Omental fat pad (tissue), 4 donors: ENCODE measurements around the gene MACROD2. TPM values are rescaled to one million over a fixed set of nuclear protein-coding genes. Genes with fewer than 3 reads are reported as not detected.

Source experiments
- ATAC-seq: fragments of 150-250 bp; one replicate; pipeline ENCODE4 v1.9.1; 2016; ENCODE audit warnings: mild to moderate bottlenecking, moderate library complexity; ENCODE audit not compliant: low FRiP score
- DNase-seq: peaks from one replicate; pipeline ENCODE4 v3.0.0-alpha.2; 2019; ENCODE audit warnings: low spot score
- total RNA-seq, 4 donors: library from RNA; depleted of rRNA; stranded (reverse); fragments of >200 nt; gene quantifications; one replicate each; pipeline ENCODE4 v1.1.0, GENCODE V29; 2016
- TF ChIP-seq, protein P1 (sequence below), 3 donors: fragments of 450-650 bp; IDR thresholded peaks; one replicate each; pipeline ENCODE4 v1.5.1; 2016 to 2017; ENCODE audit warnings: antibody characterized with exemption in 3 of 3, mild to moderate bottlenecking in 3 of 3, moderate library complexity in 2 of 3

The MACROD2 gene
- total RNA-seq, 4 donors from 2014 or later: 6.8 to 54.1 (median 7.4) TPM

DNA sequence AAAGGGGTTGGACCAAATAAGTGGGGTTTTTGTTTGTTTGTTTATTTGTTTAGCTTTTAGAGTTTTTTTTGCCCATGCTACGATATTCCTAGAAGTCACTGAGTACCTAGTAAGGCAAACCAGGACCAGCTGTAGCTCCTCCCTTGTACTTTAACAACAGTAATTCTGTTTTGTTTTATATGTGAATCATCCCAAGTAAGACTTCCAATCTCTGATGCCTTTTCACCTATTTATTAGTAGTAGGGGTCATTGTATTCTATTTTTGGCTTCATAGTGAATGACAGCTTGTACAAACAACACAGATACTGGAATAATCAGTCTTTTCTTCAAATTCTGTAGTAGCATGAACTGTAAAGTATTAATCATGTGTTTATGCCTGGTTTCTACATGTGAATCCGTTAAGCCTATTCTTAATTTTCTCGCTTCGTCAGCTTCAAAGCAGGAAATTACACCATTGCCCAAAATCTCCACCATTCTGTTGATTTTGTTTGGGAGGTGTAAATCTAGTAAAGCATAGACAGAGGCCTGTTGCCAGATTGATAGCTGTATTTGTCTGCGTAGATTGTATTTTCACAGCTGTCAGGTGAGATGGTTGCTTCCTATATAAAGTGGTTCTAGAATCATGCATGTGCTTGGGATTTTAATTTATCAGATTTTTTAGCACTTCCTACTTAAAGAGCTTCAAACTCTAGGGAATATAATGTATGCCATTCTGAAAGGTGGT is 493.6 kb downstream of the MACROD2 start:
- ATAC-seq (no peak), DNase-seq (no peak)
- TF ChIP-seq, protein P1, sequence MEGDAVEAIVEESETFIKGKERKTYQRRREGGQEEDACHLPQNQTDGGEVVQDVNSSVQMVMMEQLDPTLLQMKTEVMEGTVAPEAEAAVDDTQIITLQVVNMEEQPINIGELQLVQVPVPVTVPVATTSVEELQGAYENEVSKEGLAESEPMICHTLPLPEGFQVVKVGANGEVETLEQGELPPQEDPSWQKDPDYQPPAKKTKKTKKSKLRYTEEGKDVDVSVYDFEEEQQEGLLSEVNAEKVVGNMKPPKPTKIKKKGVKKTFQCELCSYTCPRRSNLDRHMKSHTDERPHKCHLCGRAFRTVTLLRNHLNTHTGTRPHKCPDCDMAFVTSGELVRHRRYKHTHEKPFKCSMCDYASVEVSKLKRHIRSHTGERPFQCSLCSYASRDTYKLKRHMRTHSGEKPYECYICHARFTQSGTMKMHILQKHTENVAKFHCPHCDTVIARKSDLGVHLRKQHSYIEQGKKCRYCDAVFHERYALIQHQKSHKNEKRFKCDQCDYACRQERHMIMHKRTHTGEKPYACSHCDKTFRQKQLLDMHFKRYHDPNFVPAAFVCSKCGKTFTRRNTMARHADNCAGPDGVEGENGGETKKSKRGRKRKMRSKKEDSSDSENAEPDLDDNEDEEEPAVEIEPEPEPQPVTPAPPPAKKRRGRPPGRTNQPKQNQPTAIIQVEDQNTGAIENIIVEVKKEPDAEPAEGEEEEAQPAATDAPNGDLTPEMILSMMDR (IDR thresholded peaks at IDR 0.05): no peak

DNA sequence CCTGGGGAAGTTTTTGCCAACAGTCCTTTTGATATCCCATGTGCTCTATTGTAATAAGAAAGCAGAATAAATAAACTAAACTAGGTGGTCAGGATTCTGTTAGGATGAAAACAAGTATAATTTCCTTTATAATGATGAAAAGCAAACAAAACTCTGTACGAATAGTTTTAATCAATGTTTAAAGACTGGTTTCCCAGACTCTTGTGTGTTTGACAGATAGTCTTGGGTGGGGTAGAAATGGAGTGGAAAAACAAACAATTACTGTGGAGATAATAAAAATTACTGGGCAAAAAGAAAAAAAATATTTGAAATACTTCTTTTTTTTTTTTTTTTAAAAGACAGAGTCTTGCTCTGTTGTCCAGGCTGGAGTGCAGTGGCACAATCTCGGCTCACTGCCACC is 494.2 kb downstream of the MACROD2 start:
- DNase-seq: no peak
- ATAC-seq: no peak
- TF ChIP-seq, protein P1 (IDR thresholded peaks at IDR 0.05): no peak

DNA sequence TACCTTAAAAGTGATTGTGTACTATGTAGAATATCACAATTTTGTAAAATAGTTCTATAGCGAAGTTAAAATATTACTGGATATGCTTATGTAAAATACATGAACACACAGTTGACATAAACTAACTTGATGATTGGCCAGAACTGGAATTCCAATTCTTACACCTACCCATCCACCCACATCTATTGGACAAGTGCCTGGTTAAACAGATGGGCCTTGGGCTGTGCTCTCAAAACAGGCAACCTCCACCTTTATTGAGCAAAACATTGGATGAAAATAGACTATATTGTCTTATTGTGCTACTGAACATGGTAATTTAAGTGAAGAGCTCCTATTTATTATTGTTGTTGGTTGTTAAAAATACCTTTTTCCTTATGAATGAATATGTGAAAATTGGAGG is 496.1 kb downstream of the MACROD2 start:
- no peak for DNase-seq
- ATAC-seq: no peak
- TF ChIP-seq, protein P1 (IDR thresholded peaks at IDR 0.05): no peak

DNA sequence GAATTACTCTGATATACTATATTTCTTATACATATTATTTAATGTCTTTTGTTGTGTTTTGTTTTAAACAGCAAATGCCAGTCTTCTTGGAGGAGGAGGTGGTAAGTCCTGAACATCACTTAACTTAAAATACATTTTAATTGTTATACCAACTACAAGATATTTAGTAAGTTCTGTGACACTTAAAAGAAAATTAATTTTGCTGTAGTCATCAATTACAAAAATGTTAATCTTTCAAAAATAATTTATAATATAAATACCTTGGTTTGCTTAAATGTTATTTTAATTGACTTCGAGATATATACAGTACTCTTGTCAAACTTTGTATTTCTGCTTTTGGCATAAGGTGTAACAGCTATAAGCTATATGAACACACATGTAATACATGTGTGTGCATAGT is 498.1 kb downstream of the MACROD2 start:
- no peak for DNase-seq
- TF ChIP-seq, protein P1 (IDR thresholded peaks at IDR 0.05): no peak
- ATAC-seq: no peak

DNA sequence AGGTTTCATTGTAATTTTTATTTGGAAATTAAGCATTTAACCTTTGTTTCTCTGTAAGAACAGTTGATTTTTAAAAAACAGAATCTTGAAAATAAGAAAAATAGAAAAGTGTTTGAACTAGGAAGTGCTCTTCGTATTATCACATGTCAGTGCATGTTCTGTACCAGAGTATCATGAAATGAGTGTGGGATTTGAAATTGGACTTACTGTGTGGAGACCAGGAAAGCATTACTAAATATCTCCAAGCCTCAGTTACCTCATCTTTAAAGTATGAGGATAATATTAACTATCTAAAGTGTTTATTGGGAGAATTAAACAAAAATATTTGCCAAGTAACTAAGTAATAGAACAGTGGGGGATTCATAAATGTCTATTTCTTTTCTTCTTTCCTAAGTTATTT is 499.0 kb downstream of the MACROD2 start:
- TF ChIP-seq, protein P1 (IDR thresholded peaks at IDR 0.05): no peak
- DNase-seq (no peak), ATAC-seq (no peak)

DNA sequence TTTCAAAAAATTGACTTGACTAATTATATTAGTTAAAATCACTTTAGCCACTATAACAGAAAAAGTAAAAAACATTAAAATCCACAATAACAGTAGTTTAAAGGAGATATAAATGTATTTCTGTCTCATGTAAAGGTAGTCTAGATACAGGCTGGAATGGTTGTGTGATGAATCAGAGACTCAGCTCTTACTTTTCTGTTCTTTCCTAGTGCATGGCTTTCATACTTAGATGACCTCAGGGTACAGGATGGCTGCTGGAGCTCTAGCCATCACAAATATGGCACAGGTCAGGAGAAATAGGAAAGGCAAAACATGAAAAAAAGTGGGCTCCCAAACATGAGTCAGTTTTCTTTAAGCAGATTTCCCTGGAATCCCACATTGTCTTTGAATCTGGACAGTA is 499.8 kb downstream of the MACROD2 start:
- TF ChIP-seq, protein P1 (IDR thresholded peaks at IDR 0.05): no peak
- ATAC-seq (no peak), DNase-seq (no peak)

DNA sequence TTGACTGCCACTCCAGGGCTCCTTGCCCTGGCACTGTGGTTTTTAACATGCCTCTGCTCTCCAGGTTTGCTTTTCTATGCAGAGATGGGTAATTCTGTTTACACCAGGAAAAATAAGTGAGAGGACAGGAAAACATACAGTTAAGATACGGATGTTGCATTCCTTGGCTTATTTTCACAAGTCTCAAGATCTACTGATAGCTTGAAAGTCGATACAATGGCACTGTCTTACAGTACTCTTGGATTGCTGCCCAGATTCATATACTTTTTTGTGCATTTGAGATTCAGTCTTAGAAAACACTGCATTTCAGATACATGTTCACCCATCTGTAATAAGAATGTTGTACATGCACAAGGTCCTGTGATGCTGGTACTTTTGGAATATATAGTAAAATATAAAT is 501.7 kb downstream of the MACROD2 start:
- TF ChIP-seq, protein P1 (IDR thresholded peaks at IDR 0.05): no peak
- DNase-seq: no peak
- no peak for ATAC-seq
